ENCODE data around the gene ITIH4.

ITIH4 gene

GRCh38 chr3:52829906-52830463 is 487 bp downstream of the ITIH4 start:
- no peak for DNase-seq

GRCh38 chr3:52829482-52829881 is 990 bp downstream of the ITIH4 start:
- DNase-seq, result no peak

GRCh38 chr3:52827866-52828376 is 2.6 kb downstream of the ITIH4 start:
- no peak for DNase-seq

- DNase-seq, result no peak
These were observed 3.0 kb downstream of the ITIH4 start for GRCh38 chr3:52827441-52827840.

- DNase-seq, result no peak
These were observed 6.4 kb downstream of the ITIH4 start for GRCh38 chr3:52824037-52824436.

GRCh38 chr3:52822363-52822762 is 8.1 kb downstream of the ITIH4 start:
- no peak for DNase-seq

GRCh38 chr3:52820736-52821135 is 9.7 kb downstream of the ITIH4 start:
- DNase-seq, result peak; percentile 18

- no peak for DNase-seq
These were observed 10.5 kb downstream of the ITIH4 start for GRCh38 chr3:52819936-52820335.

GRCh38 chr3:52817860-52818259 is 12.6 kb downstream of the ITIH4 start:
- DNase-seq, result no peak

GRCh38 chr3:52817221-52817620 is 13.3 kb downstream of the ITIH4 start:
- DNase-seq, result no peak

GRCh38 chr3:52816654-52817053 is 13.8 kb downstream of the ITIH4 start:
- no peak for DNase-seq

GRCh38 chr3:52816199-52816598 is 14.3 kb downstream of the ITIH4 start:
- DNase-seq, result no peak

- no peak for DNase-seq
These were observed 16.7 kb downstream of the ITIH4 start for GRCh38 chr3:52813810-52814209.

GRCh38 chr3:52811452-52812011 is 18.9 kb downstream of the ITIH4 start:
- DNase-seq, result no peak

- no peak for DNase-seq
These were observed 19.5 kb downstream of the ITIH4 start for GRCh38 chr3:52810923-52811322.

- DNase-seq, result no peak
These were observed 20.7 kb downstream of the ITIH4 start for GRCh38 chr3:52809662-52810377.

GRCh38 chr3:52809149-52809548 is 21.3 kb downstream of the ITIH4 start:
- DNase-seq, result no peak

- DNase-seq, result no peak
These were observed 25.0 kb downstream of the ITIH4 start for GRCh38 chr3:52805270-52806039.

GRCh38 chr3:52801839-52802238 is 28.6 kb downstream of the ITIH4 start:
- no peak for DNase-seq

- no peak for DNase-seq
These were observed 30.4 kb downstream of the ITIH4 start for GRCh38 chr3:52800079-52800478.

- no peak for DNase-seq
These were observed 31.4 kb downstream of the ITIH4 start for GRCh38 chr3:52798978-52799476.

GRCh38 chr3:52798376-52798977 is 32.0 kb downstream of the ITIH4 start:
- DNase-seq, result no peak

- no peak for DNase-seq
These were observed 34.1 kb downstream of the ITIH4 start for GRCh38 chr3:52796411-52796810.
